ENCODE results near the gene CCDC91.

DNA sequence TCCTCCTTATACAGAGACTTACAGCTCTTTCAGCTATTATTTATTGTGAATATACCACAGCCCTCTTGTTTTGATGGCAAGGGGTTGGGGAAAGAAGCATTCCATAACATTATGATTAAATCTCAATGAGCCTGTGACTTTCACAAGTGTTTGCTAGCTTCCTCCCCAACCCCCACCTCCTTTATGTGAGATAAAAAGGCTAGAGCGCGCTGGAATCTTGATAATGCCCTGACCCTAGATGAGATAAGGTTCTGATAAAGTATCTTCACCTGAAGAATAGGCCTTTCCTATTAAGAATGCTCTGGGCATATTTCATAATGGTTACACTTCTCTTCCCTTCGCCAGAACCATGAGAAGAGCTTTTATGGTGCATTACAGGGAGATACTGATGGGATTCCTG is 236.8 kb downstream of the CCDC91 start:
- TF ChIP-seq, protein P1, sequence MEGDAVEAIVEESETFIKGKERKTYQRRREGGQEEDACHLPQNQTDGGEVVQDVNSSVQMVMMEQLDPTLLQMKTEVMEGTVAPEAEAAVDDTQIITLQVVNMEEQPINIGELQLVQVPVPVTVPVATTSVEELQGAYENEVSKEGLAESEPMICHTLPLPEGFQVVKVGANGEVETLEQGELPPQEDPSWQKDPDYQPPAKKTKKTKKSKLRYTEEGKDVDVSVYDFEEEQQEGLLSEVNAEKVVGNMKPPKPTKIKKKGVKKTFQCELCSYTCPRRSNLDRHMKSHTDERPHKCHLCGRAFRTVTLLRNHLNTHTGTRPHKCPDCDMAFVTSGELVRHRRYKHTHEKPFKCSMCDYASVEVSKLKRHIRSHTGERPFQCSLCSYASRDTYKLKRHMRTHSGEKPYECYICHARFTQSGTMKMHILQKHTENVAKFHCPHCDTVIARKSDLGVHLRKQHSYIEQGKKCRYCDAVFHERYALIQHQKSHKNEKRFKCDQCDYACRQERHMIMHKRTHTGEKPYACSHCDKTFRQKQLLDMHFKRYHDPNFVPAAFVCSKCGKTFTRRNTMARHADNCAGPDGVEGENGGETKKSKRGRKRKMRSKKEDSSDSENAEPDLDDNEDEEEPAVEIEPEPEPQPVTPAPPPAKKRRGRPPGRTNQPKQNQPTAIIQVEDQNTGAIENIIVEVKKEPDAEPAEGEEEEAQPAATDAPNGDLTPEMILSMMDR (IDR thresholded peaks at IDR 0.05; ENCODE audit: low read depth, low read length) = no peak
- no peak for TF ChIP-seq EZH2phosphoT487 (IDR thresholded peaks at IDR 0.05; ENCODE audit: low read depth)
